HepG2 (cell line): ENCODE measurements around the gene ITPRIPL1.

Experiments used
- HDAC6 ChIP-seq: fragments of 200-600 bp; sonication (generic); IDR thresholded peaks from 2 replicates; pipeline ENCODE4 v1.7.0; 2017; ENCODE audit warnings: mild to moderate bottlenecking, antibody characterized with exemption, low read length, low read depth
- TMF1 ChIP-seq: sonication (generic); formaldehyde crosslinking; IDR thresholded peaks from 2 replicates; pipeline ENCODE4 v1.8.1; 2022; ENCODE audit warnings: low read depth, missing genetic modification reagents
- ZFP1 ChIP-seq: IDR thresholded peaks from 2 replicates; pipeline ENCODE4 v1.6.1; 2016

DNA sequence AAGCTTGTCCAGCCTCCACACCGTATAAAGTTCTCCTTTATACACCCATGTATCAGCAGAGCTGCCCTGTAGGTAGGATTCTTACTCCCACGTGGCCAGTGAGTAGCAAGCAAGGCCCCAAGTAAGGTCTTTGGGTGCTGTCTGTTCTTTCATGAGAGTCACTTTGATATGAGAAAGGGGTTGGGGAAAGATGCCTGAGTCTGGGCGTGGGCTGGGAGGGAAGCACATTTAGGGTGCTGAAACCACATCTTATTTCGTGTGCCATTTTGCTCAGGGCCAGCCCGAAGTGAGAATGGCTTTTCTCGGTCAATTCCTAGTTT, 436 bp upstream of the ITPRIPL1 start:
- TF ChIP-seq HDAC6 (no peak), ZFP1 (CRISPR knock-in tag) (no peak), TMF1 (CRISPR knock-in tag) (no peak)
